NCI-H345 treated with DMSO at 0.1 percent for 48 hours (cell line): ENCODE results near the gene MAD2L1.
A peak's percentile ranks its signal among the peaks of the same experiment; 100 is the strongest.
"Not testable (repeated sequence)": the region's sequence is repeated elsewhere in the genome, so short reads cannot be mapped to it uniquely, and the experiment has no call there.

Experiments used
- DNase-seq: peaks from one replicate; lab custom pipeline; 2025; ENCODE audit not compliant: unreplicated experiment; lab: John Stamatoyannopoulos, UW

Gene MAD2L1

DNA sequence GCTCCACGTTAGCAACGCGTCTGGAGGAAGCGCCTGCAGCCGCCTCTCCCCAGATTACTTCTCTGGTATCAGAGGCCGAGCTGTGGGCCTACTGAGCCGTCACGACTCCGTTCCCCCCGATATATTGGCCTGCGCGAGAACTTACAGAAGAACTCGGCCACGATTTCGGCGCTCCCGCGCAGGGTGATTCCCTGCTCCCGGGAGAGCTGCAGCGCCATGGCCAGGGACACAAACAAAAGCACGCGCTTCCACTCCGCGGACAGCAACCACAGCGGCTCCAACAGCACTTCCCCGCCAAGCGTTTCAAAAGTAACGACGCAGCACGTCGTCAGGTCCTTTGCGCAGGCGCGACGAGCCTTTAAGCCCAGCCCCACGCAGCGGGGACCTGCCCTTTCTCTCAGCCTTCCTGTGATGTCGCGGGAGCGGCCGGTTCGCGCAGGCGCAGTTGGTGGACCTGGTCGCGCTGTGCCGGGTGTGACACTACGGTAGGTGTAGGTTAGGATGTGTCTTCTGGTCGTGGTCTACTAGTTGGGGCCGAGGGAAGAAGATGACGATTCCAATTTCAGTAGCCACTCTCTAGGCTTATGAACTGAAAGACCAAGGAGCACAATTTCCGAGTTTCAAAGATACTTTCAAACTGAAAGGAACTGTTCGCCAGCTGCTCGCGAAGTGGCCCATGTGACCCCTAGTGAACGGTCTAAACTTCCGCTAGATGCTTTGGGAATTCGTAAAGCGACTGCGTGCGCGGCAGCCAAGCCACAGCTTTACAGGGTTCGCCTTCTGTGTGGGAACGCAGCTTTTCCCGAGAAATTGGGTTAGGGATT is at the start of gene MAD2L1:
Gene MAD2L1, minus strand, starts transcription at position 332 of the 824 bp plus-strand sequence. Its CDS starts 114 bp downstream, at position 218.
- peak; percentile 88 for DNase-seq

DNA sequence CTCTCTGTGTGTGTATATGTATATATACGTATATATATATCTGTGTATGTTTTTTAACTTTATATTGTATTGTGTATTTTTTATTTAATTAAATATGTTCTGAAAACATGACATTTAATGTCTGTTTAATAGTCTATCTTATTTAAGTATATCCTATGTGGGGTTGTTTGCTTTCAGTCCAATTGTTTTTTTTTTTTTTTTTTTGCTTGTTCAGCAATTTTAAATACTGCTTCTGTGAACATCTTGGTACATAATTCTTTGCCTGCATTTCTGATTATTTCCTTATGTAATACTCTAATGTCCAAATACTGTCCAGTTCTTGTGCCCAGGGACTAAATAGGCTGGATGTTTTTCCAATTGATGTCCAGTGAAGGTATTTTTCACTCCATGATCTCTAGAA is 45.1 kb upstream of the MAD2L1 start:
- DNase-seq: no peak

DNA sequence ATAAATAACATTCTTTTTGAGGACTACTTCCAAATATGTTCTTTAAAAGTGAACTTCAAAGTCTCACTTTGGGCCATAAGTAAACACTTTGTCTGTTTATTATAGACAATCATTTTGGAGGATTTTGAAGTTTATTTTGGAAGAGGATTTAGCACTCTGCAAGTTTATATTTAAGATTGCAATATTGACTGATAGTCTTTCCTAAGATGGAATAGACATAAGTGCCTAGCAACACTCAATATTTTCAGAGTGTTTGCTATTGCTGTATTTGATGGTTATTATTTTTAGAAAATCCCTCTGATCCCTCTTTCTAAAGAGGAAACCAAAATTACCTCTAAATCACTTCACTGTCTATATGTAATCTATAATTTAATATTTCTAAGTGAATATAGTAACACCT is 42.8 kb upstream of the MAD2L1 start:
- no peak for DNase-seq

DNA sequence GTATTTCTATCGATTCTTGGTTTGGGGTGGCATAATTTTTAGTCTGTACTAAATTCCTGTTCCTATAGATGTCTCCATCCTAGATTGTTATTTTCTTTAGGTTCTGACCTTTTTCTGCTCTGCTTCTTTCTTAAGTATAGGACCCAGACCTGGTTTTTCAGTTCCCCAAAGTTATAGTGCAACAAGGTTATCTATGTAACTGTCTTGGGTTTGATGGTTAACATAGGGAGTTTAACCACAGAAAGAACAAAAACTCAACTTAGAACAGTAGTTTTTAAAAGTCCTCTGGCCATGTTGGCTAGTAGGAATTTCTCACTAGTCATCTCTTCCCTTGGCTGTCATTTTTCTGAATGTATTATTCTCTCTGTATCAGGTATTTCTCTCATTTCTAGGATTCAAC is 38.8 kb upstream of the MAD2L1 start:
- no peak for DNase-seq

DNA sequence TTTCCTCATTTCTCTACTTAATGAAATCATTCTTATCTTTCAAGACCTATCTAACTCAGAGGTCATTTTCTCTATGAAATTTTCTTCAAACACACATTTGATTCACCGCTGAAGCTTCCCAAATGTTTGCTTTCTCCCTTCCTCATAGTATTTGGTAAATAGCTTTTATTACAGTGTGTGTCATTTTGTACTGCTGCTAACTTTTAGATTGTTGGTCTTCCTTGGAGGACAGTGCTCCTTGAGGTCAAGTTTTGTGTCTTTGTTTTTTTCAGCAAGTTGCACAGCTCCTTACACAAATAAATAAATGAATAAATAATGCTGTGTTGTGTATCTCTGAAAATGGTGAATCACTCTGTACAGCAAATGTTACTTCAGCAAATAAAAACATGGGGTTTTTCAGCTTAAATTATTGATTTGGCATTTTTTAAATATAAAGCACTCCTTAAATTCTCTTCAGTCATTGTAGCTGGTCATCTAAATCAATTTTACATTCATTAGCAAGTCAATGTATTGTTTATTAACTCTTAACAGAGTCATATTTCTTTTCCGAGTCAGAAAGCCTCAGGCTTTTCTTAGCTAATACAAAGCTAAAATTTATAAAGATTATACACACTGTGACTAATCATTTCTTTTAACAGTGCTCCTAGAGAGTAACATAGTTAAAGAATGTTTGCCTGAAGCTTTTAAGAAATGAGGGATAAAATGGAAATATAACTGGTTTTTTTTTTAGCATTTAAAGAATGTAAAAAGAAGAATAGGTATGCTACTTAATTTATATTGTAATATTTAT is 30.1 kb upstream of the MAD2L1 start:
- no peak for DNase-seq

DNA sequence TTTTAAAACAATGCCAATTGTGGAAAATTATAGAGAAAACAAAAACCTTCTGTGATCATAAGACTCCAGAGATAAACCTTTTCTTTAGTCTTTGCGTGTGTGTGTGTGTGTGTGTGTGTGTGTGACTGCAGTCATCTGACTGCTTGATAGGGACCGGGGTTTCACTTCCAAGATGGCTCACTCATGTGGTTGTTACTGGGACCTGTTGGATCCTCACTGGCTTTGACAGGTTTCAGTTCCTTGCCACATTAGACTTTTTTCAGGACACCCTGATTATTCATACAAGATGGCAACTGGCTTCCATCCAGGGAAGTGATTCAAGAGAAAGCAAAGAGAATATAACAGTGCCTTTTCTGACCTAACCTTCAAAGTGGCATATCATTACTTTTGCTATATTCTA is 21.9 kb upstream of the MAD2L1 start:
- DNase-seq: no peak

DNA sequence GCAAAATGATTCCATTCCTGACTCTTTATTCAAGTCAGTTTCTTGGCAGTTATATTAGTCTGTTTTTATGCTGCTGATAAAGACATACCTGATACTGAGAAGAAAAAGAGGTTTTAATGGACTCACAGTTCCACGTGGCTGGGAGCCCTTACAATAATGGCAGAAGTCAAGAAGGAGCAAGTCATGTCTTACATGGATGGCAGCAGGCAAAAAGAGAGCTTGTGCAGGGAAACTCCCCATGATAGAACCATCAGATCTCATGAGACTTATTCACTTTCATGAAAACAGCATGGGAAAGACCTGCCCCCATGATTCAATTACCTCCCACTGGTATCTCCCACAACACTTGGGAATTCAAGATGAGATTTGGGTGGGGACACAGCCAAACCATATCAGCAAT is 21.4 kb upstream of the MAD2L1 start:
- not testable (repeated sequence) for DNase-seq

DNA sequence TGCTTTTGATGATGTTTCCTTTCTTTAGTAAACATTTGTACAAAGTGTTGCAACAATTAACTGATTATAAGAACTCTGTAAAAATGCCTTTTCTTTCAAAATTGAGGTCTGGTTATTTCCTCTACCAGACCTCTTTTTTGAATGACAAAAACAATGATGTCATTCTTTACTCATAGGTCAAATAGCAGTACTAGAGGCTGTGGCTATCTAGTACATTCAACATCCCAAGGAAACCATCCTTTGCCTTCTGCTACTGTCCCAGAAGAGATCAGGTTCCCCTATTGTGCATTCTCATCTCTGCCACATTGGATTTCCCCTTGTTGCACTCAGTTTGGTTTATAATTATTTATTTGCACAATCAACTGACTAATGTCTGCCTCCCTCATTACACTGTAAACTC is 19.1 kb upstream of the MAD2L1 start:
- no peak for DNase-seq

DNA sequence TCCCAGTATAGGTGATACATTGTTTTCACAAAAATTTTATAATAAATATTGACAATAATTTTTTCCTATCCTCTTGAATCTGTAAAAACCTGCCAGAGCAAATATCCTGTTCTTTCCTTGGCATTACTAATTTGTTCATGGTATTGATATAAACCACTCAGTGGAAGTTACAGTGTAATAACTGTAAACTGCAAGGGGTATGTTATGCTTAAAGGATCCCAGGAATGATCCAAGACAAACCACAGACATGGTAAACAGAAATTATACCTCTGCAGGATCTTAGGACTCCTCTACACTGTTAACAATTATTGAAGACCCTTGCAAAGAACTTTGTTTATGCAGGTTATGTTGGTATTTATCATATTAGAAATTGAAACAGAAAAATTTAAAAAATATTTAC is 17.7 kb upstream of the MAD2L1 start:
- DNase-seq: no peak

DNA sequence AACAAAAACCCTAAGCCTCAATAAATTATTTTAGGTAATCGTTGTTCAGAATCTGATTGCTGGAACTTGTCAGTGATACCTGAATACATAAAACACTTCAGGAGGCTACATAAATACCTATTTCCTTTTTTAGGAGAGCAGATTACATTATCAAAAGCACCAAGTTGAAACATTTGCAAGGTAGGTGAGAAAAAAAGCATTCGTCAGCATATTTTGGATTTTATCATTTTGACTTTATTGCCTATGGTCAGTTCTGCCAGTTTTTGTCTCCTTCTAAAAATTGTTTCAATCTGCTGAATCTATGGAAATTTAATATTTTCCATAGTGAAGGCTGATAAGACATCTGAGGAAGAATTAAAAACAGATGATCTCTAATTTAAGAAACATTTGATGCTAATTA is 16.5 kb upstream of the MAD2L1 start:
- no peak for DNase-seq

DNA sequence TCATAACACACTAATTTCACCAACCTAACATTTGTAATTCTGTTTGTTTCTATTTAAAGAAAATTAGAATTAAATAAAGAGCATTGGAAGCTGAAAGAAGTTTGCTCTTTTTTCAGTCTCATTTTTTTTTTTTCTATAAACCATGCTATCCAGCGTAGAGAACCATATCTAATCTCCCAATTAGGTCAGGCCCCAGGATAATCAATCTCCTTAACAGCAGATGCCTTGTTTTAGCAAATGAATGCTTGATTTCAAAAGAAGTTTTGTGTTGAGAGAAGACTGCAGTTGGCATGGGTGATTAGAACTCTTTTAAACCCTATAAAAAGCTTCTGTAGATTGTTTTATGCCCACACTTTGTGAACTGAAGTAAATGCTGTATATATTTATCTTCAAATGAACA is 15.6 kb upstream of the MAD2L1 start:
- DNase-seq: no peak

DNA sequence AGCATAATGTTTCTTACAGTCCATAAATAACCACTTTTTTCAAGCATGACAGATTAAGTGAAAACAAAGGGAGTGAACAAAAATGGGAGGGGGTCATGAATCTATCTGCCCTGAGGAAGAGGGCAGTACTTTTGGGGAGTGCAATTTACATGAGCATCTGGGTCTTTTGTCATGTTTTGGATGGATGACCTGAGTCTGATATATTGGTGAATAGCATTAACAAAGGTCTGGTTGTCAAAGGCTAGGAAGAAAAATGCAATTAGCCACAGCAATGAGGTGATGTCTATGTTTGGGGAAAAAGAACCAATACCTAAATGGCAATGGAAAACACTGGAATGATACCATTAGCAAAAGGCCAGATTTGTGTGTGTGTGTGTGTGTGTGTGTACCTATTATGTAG is 15.1 kb upstream of the MAD2L1 start:
- DNase-seq: no peak

DNA sequence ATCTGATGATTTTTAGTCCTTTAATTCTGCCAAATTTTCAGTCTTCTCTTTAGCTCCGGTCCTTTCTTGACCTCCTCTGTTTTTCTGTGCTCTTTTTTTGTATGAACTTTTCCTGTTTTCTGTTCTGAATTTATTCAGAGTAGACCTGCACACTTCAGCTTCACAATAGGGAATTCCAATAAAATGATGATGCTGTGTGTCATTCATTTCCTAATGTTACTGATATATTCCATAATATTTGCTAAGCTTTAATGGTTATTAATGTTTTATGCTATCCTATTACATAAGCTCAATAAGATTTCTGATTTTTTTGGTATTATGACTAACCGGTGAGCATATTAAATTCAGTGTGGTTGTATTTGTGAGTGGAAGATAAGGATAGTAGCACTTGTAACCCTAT is 13.9 kb upstream of the MAD2L1 start:
- DNase-seq: no peak

DNA sequence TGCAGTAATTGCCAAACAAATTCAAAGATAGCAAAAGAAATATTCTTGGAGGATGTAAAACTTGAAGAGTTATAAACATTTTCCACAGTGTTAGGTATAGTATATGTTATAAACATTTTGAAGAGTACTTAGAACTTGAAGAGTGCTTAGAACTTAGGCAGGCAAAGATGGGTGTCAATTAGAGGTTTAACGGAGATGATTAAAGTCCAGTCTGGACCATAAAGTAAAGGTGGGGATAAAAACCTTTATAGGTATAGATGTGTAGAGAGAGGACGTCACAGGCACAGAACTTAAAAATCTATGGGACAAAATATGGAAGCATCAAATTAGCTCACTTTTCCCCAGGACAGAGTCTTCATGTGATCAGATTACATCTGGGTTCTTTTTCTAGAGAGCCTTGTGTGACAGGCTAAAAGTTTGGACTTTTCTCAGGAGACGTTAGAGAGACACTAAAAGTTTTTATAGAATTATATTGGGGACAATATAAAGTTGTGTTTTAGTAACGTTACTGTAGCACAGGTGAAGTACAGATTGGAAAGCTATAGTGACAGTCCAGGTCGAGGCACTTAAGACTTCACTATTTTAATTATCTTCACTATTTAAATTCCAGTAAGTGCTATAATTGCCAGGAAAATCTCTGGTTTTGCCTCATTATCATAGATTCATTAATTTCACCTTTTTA is 13.3 kb upstream of the MAD2L1 start:
- no peak for DNase-seq

DNA sequence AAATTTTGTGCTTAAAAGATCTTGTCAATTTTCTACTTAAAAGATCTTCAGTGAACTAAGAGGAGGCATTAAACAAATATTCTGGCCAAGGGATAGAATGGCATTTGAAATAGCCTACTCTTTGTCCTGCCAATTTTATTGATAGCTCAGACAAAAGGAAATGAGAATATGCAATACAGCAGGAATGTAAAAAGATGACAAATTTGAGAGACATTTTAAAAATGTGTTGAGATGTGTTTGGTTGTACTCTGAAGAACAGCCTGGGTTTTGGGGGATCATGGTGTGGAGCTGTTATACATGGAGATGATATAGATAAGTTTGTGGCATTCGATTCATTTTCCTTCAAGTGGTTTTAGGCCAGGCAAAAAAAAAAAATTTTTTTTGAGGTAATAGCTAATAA is 11.6 kb upstream of the MAD2L1 start:
- no peak for DNase-seq

DNA sequence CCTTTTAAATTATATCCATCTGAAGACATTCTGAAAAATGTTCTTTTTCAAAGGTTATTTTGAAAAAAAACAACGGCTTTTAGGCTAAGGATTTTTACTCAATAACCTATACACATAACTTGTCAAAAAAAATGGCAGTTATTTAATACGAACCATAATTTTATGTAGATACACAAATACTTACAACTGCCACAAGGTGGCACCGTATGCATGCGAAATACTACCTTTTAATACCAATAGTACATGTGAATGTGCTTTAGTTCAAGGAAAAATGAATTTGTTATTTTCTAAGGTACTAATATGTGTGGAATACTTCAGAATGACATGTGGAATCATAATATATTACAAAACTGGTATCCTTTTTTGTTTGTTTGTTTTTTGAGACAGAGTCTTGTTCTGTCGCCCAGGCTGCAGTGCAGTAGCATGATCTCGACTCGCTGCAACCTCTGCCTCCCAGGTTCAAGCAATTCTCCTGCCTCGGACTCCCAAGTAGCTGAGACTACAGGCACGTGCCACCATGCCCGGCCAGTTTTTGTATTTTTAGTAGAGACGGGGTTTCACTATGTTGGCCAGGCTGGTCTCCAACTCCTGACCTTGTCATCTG is 4.6 kb upstream of the MAD2L1 start:
- DNase-seq: no peak

DNA sequence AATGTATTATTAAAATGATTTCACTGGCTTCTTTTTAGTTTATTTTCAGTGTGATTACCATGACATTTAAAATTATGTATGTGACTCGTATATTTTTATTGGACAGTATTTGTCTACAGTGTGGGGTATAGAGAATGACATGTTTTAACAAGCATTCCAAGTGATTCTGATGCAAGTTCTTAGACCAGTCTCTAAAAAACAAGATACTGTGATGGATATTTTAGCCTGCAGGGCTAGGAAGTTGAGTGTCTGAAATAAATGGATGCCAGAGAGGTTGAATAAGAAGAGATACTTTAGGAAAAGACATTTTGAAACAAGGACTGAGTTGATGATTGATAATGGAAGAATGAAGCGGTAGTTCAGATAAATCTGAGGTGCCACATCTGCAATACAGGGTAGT is 3.5 kb upstream of the MAD2L1 start:
- DNase-seq: no peak

DNA sequence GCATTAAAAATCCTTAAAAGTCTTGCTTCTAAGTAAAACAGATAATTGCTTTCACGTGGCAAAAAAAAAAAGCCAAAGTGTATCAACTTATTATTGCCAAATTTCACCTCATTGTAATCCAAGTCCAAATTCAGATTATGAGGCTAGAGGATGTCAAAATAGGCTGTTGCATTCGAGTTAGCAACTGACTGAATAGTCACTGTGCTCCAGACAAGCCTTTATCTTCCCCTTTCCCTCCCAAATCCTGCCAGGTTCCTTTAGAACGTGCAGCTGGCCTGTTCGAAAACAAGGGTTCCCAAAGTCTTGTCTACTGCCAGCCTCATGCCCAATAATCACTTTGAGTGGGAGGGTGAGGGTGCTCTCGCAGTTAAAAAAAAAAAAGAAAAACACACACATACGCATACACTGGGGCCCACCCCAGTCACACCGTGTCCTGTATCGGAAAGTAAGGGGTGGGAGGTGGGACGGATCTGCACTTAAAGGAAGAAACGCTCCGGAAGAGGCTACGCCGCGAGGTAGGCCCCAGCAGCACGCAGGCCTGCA is 603 bp downstream of the MAD2L1 start:
- no peak for DNase-seq

DNA sequence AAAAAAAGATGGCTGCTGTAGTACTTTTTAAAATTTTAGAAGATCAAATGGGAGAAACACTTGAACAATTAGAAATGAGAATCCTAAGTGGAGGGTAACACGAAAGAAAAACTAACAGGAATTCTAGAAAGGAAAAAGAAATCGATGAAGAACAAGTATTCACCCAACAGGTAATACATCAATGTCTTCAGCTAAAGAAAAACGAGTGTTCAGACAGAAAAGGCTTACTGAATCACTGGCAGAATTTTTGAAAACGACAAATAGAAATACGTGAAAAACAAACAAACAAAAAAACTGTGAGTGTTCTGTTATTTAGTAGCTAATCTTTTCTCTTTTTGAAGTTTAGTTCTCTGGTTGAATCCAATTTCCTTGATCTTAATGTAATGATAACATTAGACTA is 1.8 kb downstream of the MAD2L1 start:
- DNase-seq: no peak

DNA sequence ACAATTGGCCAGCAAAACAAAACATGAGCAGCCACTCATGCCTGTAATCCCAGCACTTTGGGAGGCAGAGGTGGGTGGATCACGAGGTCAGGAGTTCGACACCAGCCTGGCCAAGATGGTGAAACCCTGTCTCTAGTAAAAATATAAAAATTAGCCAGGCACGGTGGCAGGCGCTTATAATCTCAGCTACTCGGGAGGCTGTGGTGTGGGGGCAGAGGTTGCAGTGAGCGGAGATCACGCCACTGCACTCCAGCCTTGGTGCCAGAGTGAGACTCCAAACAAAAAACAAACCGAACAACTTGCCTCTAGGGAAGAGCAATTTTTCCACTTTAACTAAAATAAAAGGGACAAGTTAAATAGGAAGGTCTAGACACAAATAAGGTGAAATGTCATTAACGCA is 2.9 kb downstream of the MAD2L1 start:
- not testable (repeated sequence) for DNase-seq

DNA sequence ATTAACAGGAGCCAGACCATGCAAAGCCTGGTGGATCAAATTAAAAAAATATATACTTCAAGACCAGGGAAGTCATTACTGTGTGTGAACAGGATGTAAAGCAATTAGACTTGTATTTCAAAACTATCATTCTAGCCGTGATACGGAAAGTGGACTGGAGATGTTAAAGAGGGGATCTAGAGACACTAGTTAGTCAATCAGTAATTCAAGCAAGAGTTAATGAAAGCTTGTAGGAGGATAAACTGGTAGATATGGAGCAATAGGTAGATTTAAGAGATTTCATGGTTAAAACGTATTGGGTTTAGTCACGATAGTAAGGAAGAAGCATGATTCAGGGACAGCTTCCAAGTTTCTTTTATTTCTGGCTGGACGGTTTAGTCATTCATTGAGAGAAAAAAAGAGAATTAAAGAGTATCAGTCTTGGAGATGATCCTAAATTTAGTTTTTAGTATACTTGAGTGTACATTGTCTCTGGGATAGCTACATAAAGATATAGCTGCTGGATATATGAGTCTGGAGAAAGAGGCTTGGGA is 3.9 kb downstream of the MAD2L1 start:
- no peak for DNase-seq
